NT2/D1 (cell line): ENCODE measurements around the gene NIT1.

Source experiments
- YY1 ChIP-seq: IDR thresholded peaks from 2 replicates; pipeline ENCODE4 v1.6.1; 2011; ENCODE audit not compliant: insufficient read length, insufficient read depth
- ZNF274 ChIP-seq: IDR thresholded peaks from 2 replicates; pipeline ENCODE4 v1.6.1; 2011; ENCODE audit warnings: mild to moderate bottlenecking, low read depth, low read length

GRCh38 chr1:161162052-161162451, 44.1 kb downstream of the NIT1 start:
- no peak for TF ChIP-seq ZNF274
- no peak for TF ChIP-seq YY1
